Liver (tissue), 3 donors: Measurements from ENCODE around the gene CTNNA1.
"Not testable (repeated sequence)": the region's sequence is repeated elsewhere in the genome, so short reads cannot be mapped to it uniquely, and the experiment has no call there.

Experiments
- EGR1 ChIP-seq, 2 donors: IDR thresholded peaks; 2 replicates each; pipeline ENCODE4 v1.6.1; 2016 to 2018; ENCODE audit warnings: antibody characterized with exemption in 2 of 2, low read depth in 2 of 2
- RXRA ChIP-seq, 2 donors: IDR thresholded peaks; 2 replicates each; pipeline ENCODE4 v1.6.1; 2017 to 2018; ENCODE audit warnings: antibody characterized with exemption in 2 of 2, mild to moderate bottlenecking in 1 of 2
- SP1 ChIP-seq: IDR thresholded peaks from 2 replicates; pipeline ENCODE4 v1.6.1; 2018; ENCODE audit warnings: antibody characterized with exemption, mild to moderate bottlenecking
- TF ChIP-seq, protein P1 (sequence below): fragments of 150-350 bp; IDR thresholded peaks from 2 replicates; pipeline ENCODE4 v1.5.1; 2017; ENCODE audit warnings: improper control_type of control experiment, low read depth, low read length; ENCODE audit not compliant: missing input control
- donor health status: healthy.
- donor health status: healthy.

DNA sequence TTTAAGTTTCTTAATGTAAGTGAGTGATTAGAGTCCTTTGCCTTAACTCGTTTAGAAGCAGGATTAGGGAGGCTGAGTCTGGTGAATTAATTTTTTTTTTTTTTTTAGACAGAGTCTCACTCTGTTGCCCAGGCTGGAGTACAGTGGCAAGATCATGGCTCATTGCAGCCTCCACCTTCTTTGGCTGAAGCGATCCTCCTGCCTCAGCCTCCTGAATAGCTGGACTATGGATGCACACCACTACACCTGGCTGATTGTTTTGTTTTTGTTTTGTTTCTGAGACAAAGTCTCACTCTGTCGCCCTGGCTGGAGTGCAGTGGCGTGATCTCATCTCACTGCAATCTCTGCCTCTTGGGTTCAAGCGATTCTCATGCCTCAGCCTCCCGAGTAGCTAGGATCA lies 20.4 kb downstream of the CTNNA1 start:
- not testable (repeated sequence) for TF ChIP-seq RXRA (IDR thresholded peaks at IDR 0.05); SP1; EGR1 (IDR thresholded peaks at IDR 0.05; ENCODE audit: low read depth in 2 of 2)
- TF ChIP-seq, protein P1, sequence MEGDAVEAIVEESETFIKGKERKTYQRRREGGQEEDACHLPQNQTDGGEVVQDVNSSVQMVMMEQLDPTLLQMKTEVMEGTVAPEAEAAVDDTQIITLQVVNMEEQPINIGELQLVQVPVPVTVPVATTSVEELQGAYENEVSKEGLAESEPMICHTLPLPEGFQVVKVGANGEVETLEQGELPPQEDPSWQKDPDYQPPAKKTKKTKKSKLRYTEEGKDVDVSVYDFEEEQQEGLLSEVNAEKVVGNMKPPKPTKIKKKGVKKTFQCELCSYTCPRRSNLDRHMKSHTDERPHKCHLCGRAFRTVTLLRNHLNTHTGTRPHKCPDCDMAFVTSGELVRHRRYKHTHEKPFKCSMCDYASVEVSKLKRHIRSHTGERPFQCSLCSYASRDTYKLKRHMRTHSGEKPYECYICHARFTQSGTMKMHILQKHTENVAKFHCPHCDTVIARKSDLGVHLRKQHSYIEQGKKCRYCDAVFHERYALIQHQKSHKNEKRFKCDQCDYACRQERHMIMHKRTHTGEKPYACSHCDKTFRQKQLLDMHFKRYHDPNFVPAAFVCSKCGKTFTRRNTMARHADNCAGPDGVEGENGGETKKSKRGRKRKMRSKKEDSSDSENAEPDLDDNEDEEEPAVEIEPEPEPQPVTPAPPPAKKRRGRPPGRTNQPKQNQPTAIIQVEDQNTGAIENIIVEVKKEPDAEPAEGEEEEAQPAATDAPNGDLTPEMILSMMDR = not testable (repeated sequence)
